Measurements from ENCODE around the gene ARRDC1. TPM values are rescaled to one million over a fixed set of nuclear protein-coding genes. Genes with fewer than 3 reads are reported as not detected.

Gene ARRDC1
- total and polyA plus RNA-seq, 9 of the 15 experiments (the other 6 are each of a cell fraction or from before 2014, with no cell fraction given): 0.21 to 45.3 (median 18.6) TPM

DNA sequence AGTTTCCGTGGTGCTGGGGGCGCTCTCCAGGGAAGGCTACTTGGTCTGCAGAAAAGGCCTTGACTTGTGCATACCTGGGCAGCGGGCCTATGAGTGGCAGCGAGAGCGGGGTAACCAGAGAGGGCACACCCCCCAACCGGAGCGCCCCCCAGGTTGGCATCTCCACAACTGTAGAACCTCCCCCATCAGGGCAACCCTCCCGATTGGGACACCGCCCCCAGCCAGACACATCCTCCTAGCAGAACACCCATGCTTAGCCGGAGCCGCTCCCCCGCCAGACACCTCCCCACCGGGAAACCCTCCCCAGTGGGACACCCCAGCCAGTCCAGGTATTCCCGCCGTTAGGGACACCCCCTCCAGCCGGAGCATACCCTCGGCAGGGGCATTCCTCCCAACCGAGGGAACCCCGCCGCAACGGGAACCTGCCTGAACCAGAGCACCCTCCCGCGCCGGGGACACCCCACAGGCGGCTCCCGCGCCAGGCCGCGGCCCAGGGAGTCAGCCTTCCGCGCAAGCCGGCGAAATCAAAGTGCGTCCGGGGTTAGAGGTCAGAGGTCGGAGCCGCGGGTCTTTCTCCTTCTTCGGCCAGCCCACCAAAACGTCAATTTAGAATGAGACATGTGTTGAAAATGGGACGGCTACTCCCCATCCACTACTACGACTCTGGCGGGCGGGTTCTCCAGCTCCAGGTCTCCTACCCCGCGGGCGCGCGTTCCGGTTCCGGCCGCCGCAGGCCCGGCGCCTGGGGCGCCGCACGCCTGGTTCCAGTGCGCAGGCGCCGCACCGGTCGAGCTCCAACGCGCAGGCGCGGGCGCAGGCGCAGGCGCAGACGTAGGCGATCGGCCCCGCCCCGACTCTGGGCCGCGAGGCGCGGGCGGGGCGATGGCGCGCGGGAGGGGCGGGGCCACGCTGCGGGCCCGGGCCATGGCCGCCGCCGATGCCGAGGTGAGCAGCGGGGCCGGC, 12.9 kb downstream of the ARRDC1 start, which contains the start of gene EHMT1 (continued):
- TF ChIP-seq ZNF224 (CRISPR knock-in tag; IDR thresholded peaks at IDR 0.05) (no peak), SIX5 (IDR thresholded peaks at IDR 0.05; ENCODE audit: borderline replicate concordance in 1 of 2, insufficient read depth in 1 of 2, low read depth in 1 of 2, low read length in 2 of 2) (peak in 1 of 2 experiments; percentile 24; a peak in 1 of 4 replicates), NCOA6 (IDR thresholded peaks at IDR 0.05) (no peak), ETV1 (tag; conservative IDR thresholded peaks at IDR 0.05; ENCODE audit: low read depth) (peak; percentile 62), PHF20 (IDR thresholded peaks at IDR 0.05; ENCODE audit: partially characterized antibody) (peak; percentile 95), DACH1 (IDR thresholded peaks at IDR 0.05; ENCODE audit: partially characterized antibody) (no peak), TOE1 (IDR thresholded peaks at IDR 0.05; ENCODE audit: borderline replicate concordance) (peak; percentile 19; the same call in 1 of the 2 replicates), TOE1 (CRISPR knock-in tag; IDR thresholded peaks at IDR 0.05; ENCODE audit: borderline replicate concordance, low read depth) (no peak), ZNF57 (CRISPR knock-in tag; IDR thresholded peaks at IDR 0.05) (no peak), DPF2 (IDR thresholded peaks at IDR 0.05) (0 out of 2 replicates have a peak, but pooled peaks have one; percentile 21), GTF2F1 (IDR thresholded peaks at IDR 0.05; ENCODE audit: low read depth, low read length) (no peak), ZFP1 (CRISPR knock-in tag; IDR thresholded peaks at IDR 0.05) (no peak; the same call in 1 of the 2 replicates), NCOA1 (IDR thresholded peaks at IDR 0.05; ENCODE audit: low read depth) (no peak; the same call in 1 of the 2 replicates), RBM17 (IDR thresholded peaks at IDR 0.05; ENCODE audit: borderline replicate concordance, low read depth, low read length) (no peak), CAMTA2 (CRISPR knock-in tag; conservative IDR thresholded peaks at IDR 0.05) (0 out of 2 replicates have a peak, but pooled peaks have one; percentile 54), ZNF696 (CRISPR knock-in tag; conservative IDR thresholded peaks at IDR 0.05) (no peak)
- TF ChIP-seq, protein P1, sequence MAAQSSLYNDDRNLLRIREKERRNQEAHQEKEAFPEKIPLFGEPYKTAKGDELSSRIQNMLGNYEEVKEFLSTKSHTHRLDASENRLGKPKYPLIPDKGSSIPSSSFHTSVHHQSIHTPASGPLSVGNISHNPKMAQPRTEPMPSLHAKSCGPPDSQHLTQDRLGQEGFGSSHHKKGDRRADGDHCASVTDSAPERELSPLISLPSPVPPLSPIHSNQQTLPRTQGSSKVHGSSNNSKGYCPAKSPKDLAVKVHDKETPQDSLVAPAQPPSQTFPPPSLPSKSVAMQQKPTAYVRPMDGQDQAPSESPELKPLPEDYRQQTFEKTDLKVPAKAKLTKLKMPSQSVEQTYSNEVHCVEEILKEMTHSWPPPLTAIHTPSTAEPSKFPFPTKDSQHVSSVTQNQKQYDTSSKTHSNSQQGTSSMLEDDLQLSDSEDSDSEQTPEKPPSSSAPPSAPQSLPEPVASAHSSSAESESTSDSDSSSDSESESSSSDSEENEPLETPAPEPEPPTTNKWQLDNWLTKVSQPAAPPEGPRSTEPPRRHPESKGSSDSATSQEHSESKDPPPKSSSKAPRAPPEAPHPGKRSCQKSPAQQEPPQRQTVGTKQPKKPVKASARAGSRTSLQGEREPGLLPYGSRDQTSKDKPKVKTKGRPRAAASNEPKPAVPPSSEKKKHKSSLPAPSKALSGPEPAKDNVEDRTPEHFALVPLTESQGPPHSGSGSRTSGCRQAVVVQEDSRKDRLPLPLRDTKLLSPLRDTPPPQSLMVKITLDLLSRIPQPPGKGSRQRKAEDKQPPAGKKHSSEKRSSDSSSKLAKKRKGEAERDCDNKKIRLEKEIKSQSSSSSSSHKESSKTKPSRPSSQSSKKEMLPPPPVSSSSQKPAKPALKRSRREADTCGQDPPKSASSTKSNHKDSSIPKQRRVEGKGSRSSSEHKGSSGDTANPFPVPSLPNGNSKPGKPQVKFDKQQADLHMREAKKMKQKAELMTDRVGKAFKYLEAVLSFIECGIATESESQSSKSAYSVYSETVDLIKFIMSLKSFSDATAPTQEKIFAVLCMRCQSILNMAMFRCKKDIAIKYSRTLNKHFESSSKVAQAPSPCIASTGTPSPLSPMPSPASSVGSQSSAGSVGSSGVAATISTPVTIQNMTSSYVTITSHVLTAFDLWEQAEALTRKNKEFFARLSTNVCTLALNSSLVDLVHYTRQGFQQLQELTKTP (IDR thresholded peaks at IDR 0.05; ENCODE audit: low read depth in 1 of 2, partially characterized antibody in 2 of 2): no peak
- TF ChIP-seq, protein P2, sequence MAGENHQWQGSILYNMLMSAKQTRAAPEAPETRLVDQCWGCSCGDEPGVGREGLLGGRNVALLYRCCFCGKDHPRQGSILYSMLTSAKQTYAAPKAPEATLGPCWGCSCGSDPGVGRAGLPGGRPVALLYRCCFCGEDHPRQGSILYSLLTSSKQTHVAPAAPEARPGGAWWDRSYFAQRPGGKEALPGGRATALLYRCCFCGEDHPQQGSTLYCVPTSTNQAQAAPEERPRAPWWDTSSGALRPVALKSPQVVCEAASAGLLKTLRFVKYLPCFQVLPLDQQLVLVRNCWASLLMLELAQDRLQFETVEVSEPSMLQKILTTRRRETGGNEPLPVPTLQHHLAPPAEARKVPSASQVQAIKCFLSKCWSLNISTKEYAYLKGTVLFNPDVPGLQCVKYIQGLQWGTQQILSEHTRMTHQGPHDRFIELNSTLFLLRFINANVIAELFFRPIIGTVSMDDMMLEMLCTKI (IDR thresholded peaks at IDR 0.05; ENCODE audit: partially characterized antibody): no peak

All from K562 (cell line).